Thyroid gland (tissue), 4 donors: ENCODE data around the gene PACS2.
"Not testable (repeated sequence)": the region's sequence is repeated elsewhere in the genome, so short reads cannot be mapped to it uniquely, and the experiment has no call there.

Source experiments
- CTCF ChIP-seq, 6 experiments: fragments of 200-600 bp in 3 of 6; fragments of 450-650 bp in 3 of 6; sonication (generic) in 3 of 6; IDR thresholded peaks; one replicate each; pipeline ENCODE4 v1.5.1; 2016 to 2019; ENCODE audit warnings: antibody characterized with exemption in 6 of 6, mild to moderate bottlenecking in 2 of 6, inconsistent platforms in 1 of 6, moderate library complexity in 1 of 6
- POLR2A ChIP-seq, 2 donors: fragments of 450-650 bp; IDR thresholded peaks; one replicate each; pipeline ENCODE4 v1.6.1; 2017; ENCODE audit warnings: antibody characterized with exemption in 2 of 2, mild to moderate bottlenecking in 2 of 2, moderate library complexity in 1 of 2

- TF ChIP-seq CTCF, POLR2A (IDR thresholded peaks at IDR 0.05): not testable (repeated sequence)
These were observed 13.1 kb downstream of the PACS2 start for GRCh38 chr14:105327695-105328045.
